ENCODE data around the gene CCS. TPM values are rescaled to one million over a fixed set of nuclear protein-coding genes. Genes with fewer than 3 reads are reported as not detected.

The CCS gene
- total and polyA plus RNA-seq, 9 of the 15 experiments (the other 6 are each of a cell fraction or from before 2014, with no cell fraction given) = 1.1 to 46.6 (median 26.8) TPM

DNA sequence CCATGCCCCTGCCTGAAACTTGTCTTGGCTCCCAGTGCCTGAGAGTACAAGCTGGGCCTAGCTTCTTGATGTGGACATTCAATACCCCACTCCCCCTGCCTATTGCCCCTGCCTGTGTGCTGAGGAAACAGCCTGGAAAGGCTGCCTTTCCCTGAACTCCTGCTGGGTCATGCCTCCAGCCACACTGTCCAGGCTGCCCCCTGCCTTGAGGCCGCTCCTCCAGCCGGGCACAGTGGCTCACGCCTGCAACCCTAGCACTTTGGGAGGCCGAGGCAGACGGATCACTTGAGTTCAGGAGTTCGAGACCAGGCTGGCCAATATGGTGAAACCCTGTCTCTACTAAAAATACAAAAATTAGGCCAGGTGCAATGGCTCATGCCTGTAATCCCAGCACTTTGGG is 10.1 kb downstream of the CCS start (continued):
- TF ChIP-seq CEBPB (tag; IDR thresholded peaks at IDR 0.05) = no peak
- TF ChIP-seq ARID1B (IDR thresholded peaks at IDR 0.05) = no peak
- TF ChIP-seq ZNF175 (CRISPR knock-in tag; IDR thresholded peaks at IDR 0.05; ENCODE audit: low read depth) = no peak
- no peak for TF ChIP-seq ZBTB2 (IDR thresholded peaks at IDR 0.05)
- no peak for TF ChIP-seq NCOA2 (IDR thresholded peaks at IDR 0.05; ENCODE audit: partially characterized antibody in 2 of 2)

- ChIA-PET POLR2A (interaction anchor here (2.1 to 5.3 kb wide), 2 partner anchors 9 to 12 kb away, joined by 7 to 34 read pairs; partner anchors contain the start of gene RBM14), CTCF (ENCODE audit: low intra/inter-chr PET ratio) (no interaction called here)
- H3K4me2 ChIP-seq (ENCODE audit: insufficient read depth, low read length) = no peak overlapping the region
- no peak overlapping the region for H3K9ac ChIP-seq (ENCODE audit: insufficient read depth in 1 of 2, low read depth in 2 of 2, low read length in 2 of 2)
- DNase-seq (ENCODE audit: extremely low read depth in 1 of 4, low spot score in 3 of 4) (peak in 1 of 4 experiments; percentile 25), FAIRE-seq (no peak), ATAC-seq (no peak)
- in situ Hi-C loops (cut with MboI) (no loop called here), intact Hi-C loops (cut with micrococcal nuclease) (no loop called here)
- H3K27me3 ChIP-seq (ENCODE audit: control insufficient read depth in 2 of 2, insufficient read depth in 2 of 2, low read length in 2 of 2) = no peaks in the 10 kb centered on the region
- H3K36me3 ChIP-seq (ENCODE audit: control insufficient read depth, insufficient read depth, low read length) = peaks cover 50% of the 10 kb centered on the region; the same call in 2 of the 3 replicates
- no TSS peak for BruUV-seq (replicated peaks)
- no peaks in the 10 kb centered on the region for H3K9me1 ChIP-seq (ENCODE audit: control insufficient read depth, insufficient read depth, low read length)
- 17% methylated on average over 5 of the region's 5 CpGs for WGBS (ENCODE audit: insufficient coverage, low coverage, missing lambda C conversion rate)
- no peak overlapping the region for H3K27ac ChIP-seq (ENCODE audit: extremely low read depth, low read depth, low read length)
- no peaks in the 10 kb centered on the region for H3K79me2 ChIP-seq (ENCODE audit: control insufficient read depth, insufficient read depth, low read length)
- no peak overlapping the region for H2AFZ ChIP-seq (ENCODE audit: low read depth, low read length)
- no peaks in the 10 kb centered on the region; the same call in 1 of the 2 replicates for H3K9me3 ChIP-seq (replicated peaks; ENCODE audit: control insufficient read depth, insufficient read depth, low read depth, low read length)
- H3K4me1 ChIP-seq (replicated peaks in 1 of 2; ENCODE audit: control insufficient read depth in 2 of 2, insufficient read depth in 2 of 2, low read length in 2 of 2) = peaks cover 3 to 15% of the 10 kb centered on the region in 2 experiments; a peak in 4 of 5 replicates
- no peaks in the 10 kb centered on the region for H4K20me1 ChIP-seq (replicated peaks; ENCODE audit: control insufficient read depth, insufficient read depth, low read length)
- H3K4me3 ChIP-seq = no peak overlapping the region
- peak; percentile 60; the same call in 1 of the 2 replicates for TF ChIP-seq MYNN (IDR thresholded peaks at IDR 0.05)
- no peak for TF ChIP-seq MYNN (CRISPR knock-in tag; IDR thresholded peaks at IDR 0.05)
- peak; percentile 38; the same call in 1 of the 2 replicates for TF ChIP-seq FOXM1 (IDR thresholded peaks at IDR 0.05; ENCODE audit: low read depth)
- TF ChIP-seq FOXM1 (CRISPR knock-in tag; IDR thresholded peaks at IDR 0.05; ENCODE audit: low read depth) = no peak
- TF ChIP-seq TRIM24 (IDR thresholded peaks at IDR 0.05) = peak in 1 of 2 experiments; percentile 45; a peak in 1 of 4 replicates
- 0 out of 2 replicates have a peak, but pooled peaks have one; percentile 16 for TF ChIP-seq KLF16 (IDR thresholded peaks at IDR 0.05)
- TF ChIP-seq MTA2 (IDR thresholded peaks at IDR 0.05; ENCODE audit: low read depth) = peak; percentile 61
- TF ChIP-seq FOXO4 (CRISPR knock-in tag; IDR thresholded peaks at IDR 0.05) = no peak
- peak; percentile 65 for TF ChIP-seq CBFA2T2 (conservative IDR thresholded peaks at IDR 0.05)
- TF ChIP-seq POLR2AphosphoS5 (IDR thresholded peaks at IDR 0.05; ENCODE audit: control insufficient read depth, insufficient read depth, low read depth, low read length) = 0 out of 2 replicates have a peak, but pooled peaks have one; percentile 34
- no peak for TF ChIP-seq ZBTB12 (CRISPR knock-in tag; IDR thresholded peaks at IDR 0.05)
- 0 out of 2 replicates have a peak, but pooled peaks have one; percentile 12 for TF ChIP-seq EP300 (IDR thresholded peaks at IDR 0.05; ENCODE audit: low read length)
- no peak for TF ChIP-seq PCBP1 (IDR thresholded peaks at IDR 0.05; ENCODE audit: low read depth, low read length, poor library complexity, severe bottlenecking)
- TF ChIP-seq MBD2 (IDR thresholded peaks at IDR 0.05; ENCODE audit: borderline replicate concordance, low read depth) = no peak
- peak; percentile 79 for TF ChIP-seq TAL1 (IDR thresholded peaks at IDR 0.05)
- peak; percentile 61 for TF ChIP-seq NCOR1 (IDR thresholded peaks at IDR 0.05)
Observed at GRCh38 chr11:66604155-66604554, 11.2 kb downstream of the CCS start.
